ENCODE results near the gene ACTR10.

The ACTR10 gene

GRCh38 chr14:58191763-58192601, 8.0 kb upstream of the ACTR10 start:
- no peak for TF ChIP-seq CTCF (conservative IDR thresholded peaks at IDR 0.05; ENCODE audit: low read length)
- no peak for DNase-seq (ENCODE audit: low read depth)
- no peak overlapping the region for H3K4me3 ChIP-seq (ENCODE audit: low read length)

- no peak overlapping the region for H3K4me3 ChIP-seq (ENCODE audit: low read length)
- TF ChIP-seq CTCF (conservative IDR thresholded peaks at IDR 0.05; ENCODE audit: low read length), result no peak
- DNase-seq (ENCODE audit: low read depth), result no peak
These were observed 6.4 kb upstream of the ACTR10 start for GRCh38 chr14:58193542-58193941.

GRCh38 chr14:58196198-58196597, 3.8 kb upstream of the ACTR10 start:
- TF ChIP-seq CTCF (conservative IDR thresholded peaks at IDR 0.05; ENCODE audit: low read length), result no peak
- no peak overlapping the region for H3K4me3 ChIP-seq (ENCODE audit: low read length)
- DNase-seq (ENCODE audit: low read depth), result no peak

- no peak for DNase-seq (ENCODE audit: low read depth)
- no peak overlapping the region for H3K4me3 ChIP-seq (ENCODE audit: low read length)
- no peak for TF ChIP-seq CTCF (conservative IDR thresholded peaks at IDR 0.05; ENCODE audit: low read length)
These were observed 1.9 kb upstream of the ACTR10 start for GRCh38 chr14:58198086-58198485.

- H3K4me3 ChIP-seq (ENCODE audit: low read length), result peak overlapping the region; percentile 95
- DNase-seq (ENCODE audit: low read depth), result no peak
- no peak for TF ChIP-seq CTCF (conservative IDR thresholded peaks at IDR 0.05; ENCODE audit: low read length)
These were observed 512 bp downstream of the ACTR10 start for GRCh38 chr14:58200480-58200841.

GRCh38 chr14:58200846-58201245, 897 bp downstream of the ACTR10 start:
- no peak for TF ChIP-seq CTCF (conservative IDR thresholded peaks at IDR 0.05; ENCODE audit: low read length)
- H3K4me3 ChIP-seq (ENCODE audit: low read length), result peak overlapping the region; percentile 95
- no peak for DNase-seq (ENCODE audit: low read depth)

GRCh38 chr14:58213176-58213575, 13.2 kb downstream of the ACTR10 start:
- no peak overlapping the region for H3K4me3 ChIP-seq (ENCODE audit: low read length)
- no peak for DNase-seq (ENCODE audit: low read depth)
- no peak for TF ChIP-seq CTCF (conservative IDR thresholded peaks at IDR 0.05; ENCODE audit: low read length)

Data from AG10803 (cell line).